Muscle of arm (tissue), 12 donors: Measurements from ENCODE around the gene RALGPS2. TPM values are rescaled to one million over a fixed set of nuclear protein-coding genes. Genes with fewer than 3 reads are reported as not detected.

Experiments used
- DNase-seq: peaks from one replicate; pipeline ENCODE4 v3.0.0-alpha.2; 2013
- polyA plus RNA-seq, 12 donors: library from polyadenylated mRNA; unstranded; fragments of 120-200 nt; gene quantifications; one replicate each; pipeline ENCODE4 v1.2.1, GENCODE V29; 2013; ENCODE audit not compliant: insufficient read length in 12 of 12

RALGPS2 gene
- polyA plus RNA-seq, 12 donors = 31.6 to 61.3 (median 42.8) TPM; not detected in 1

GRCh38 chr1:178961868-178962267, 236.8 kb downstream of the RALGPS2 start:
- DNase-seq = no peak

GRCh38 chr1:178962853-178963711, 238.0 kb downstream of the RALGPS2 start:
- no peak for DNase-seq

- DNase-seq = no peak
These were observed 239.7 kb downstream of the RALGPS2 start for GRCh38 chr1:178964469-178965330.

- DNase-seq = no peak
These were observed 241.3 kb downstream of the RALGPS2 start for GRCh38 chr1:178966312-178966711.

- DNase-seq = no peak
These were observed 244.4 kb downstream of the RALGPS2 start for GRCh38 chr1:178969226-178969987.

- DNase-seq = no peak
These were observed 245.1 kb downstream of the RALGPS2 start for GRCh38 chr1:178970184-178970583.

Other genes starting within 250 kb of the RALGPS2 start
- under 1 TPM in 3 of 12 donors, not detected in 9; 0.11 to 0.41 (median 0.16) TPM for gene CLEC20A, start 228.3 kb upstream of the RALGPS2 start, polyA plus RNA-seq
- gene TEX35, start 212.1 kb upstream of the RALGPS2 start, polyA plus RNA-seq = under 1 TPM in 5 of 12 donors, not detected in 7; 0.08 to 0.50 (median 0.23) TPM
- 100 to 1,000 TPM in 1 of 12 donors, 10 to 100 TPM in 10, not detected in 1; 57.3 to 148 (median 79.5) TPM for gene ANGPTL1, start 145.8 kb downstream of the RALGPS2 start, polyA plus RNA-seq